ENCODE results near the gene TMEM108.

TMEM108 gene

GRCh38 chr3:133361435-133361834 is 323.2 kb downstream of the TMEM108 start:
- no peak for DNase-seq (ENCODE audit: low spot score)

GRCh38 chr3:133362539-133362938 is 324.3 kb downstream of the TMEM108 start:
- DNase-seq (ENCODE audit: low spot score): no peak

- no peak for DNase-seq (ENCODE audit: low spot score)
Observed at GRCh38 chr3:133364704-133365103, 326.5 kb downstream of the TMEM108 start.

- no peak for DNase-seq (ENCODE audit: low spot score)
Observed at GRCh38 chr3:133366921-133367320, 328.7 kb downstream of the TMEM108 start.

- DNase-seq (ENCODE audit: low spot score): no peak
Observed at GRCh38 chr3:133367403-133367802, 329.2 kb downstream of the TMEM108 start.

- no peak for DNase-seq (ENCODE audit: low spot score)
Observed at GRCh38 chr3:133367956-133368355, 329.8 kb downstream of the TMEM108 start.

GRCh38 chr3:133368371-133369067 is 330.3 kb downstream of the TMEM108 start:
- DNase-seq (ENCODE audit: low spot score): no peak

GRCh38 chr3:133369068-133369440 is 330.9 kb downstream of the TMEM108 start:
- no peak for DNase-seq (ENCODE audit: low spot score)

GRCh38 chr3:133371181-133371580 is 333.0 kb downstream of the TMEM108 start:
- no peak for DNase-seq (ENCODE audit: low spot score)

GRCh38 chr3:133371676-133372075 is 333.5 kb downstream of the TMEM108 start:
- no peak for DNase-seq (ENCODE audit: low spot score)

- no peak for DNase-seq (ENCODE audit: low spot score)
Observed at GRCh38 chr3:133374708-133375402, 336.7 kb downstream of the TMEM108 start.

GRCh38 chr3:133375403-133375745 is 337.2 kb downstream of the TMEM108 start:
- no peak for DNase-seq (ENCODE audit: low spot score)

- no peak for DNase-seq (ENCODE audit: low spot score)
Observed at GRCh38 chr3:133376810-133377209, 338.6 kb downstream of the TMEM108 start.

- peak; percentile 60 for DNase-seq (ENCODE audit: low spot score)
Observed at GRCh38 chr3:133377396-133377795, 339.2 kb downstream of the TMEM108 start.

- DNase-seq (ENCODE audit: low spot score): no peak
Observed at GRCh38 chr3:133379926-133380325, 341.7 kb downstream of the TMEM108 start.

- no peak for DNase-seq (ENCODE audit: low spot score)
Observed at GRCh38 chr3:133380481-133381225, 342.5 kb downstream of the TMEM108 start.

- DNase-seq (ENCODE audit: low spot score): no peak
Observed at GRCh38 chr3:133381346-133382109, 343.3 kb downstream of the TMEM108 start.

GRCh38 chr3:133383175-133383574 is 345.0 kb downstream of the TMEM108 start:
- DNase-seq (ENCODE audit: low spot score): no peak

GRCh38 chr3:133383741-133384140 is 345.6 kb downstream of the TMEM108 start:
- DNase-seq (ENCODE audit: low spot score): no peak

GRCh38 chr3:133384331-133385027 is 346.3 kb downstream of the TMEM108 start:
- DNase-seq (ENCODE audit: low spot score): peak; percentile 85

- no peak for DNase-seq (ENCODE audit: low spot score)
Observed at GRCh38 chr3:133386876-133387275, 348.7 kb downstream of the TMEM108 start.

GRCh38 chr3:133387341-133387740 is 349.1 kb downstream of the TMEM108 start:
- no peak for DNase-seq (ENCODE audit: low spot score)
